NCI-H2196 (cell line): ENCODE measurements around the gene MYO18B.

Source experiments
- DNase-seq: peaks from one replicate; lab custom pipeline; 2025; ENCODE audit not compliant: unreplicated experiment; lab: John Stamatoyannopoulos, UW

The MYO18B gene

GRCh38 chr22:25748704-25749103, 6.7 kb downstream of the MYO18B start:
- DNase-seq: no peak

GRCh38 chr22:25749420-25750169, 7.6 kb downstream of the MYO18B start:
- no peak for DNase-seq

- DNase-seq: no peak
Observed at GRCh38 chr22:25750569-25751173, 8.7 kb downstream of the MYO18B start.

- no peak for DNase-seq
Observed at GRCh38 chr22:25751174-25751581, 9.2 kb downstream of the MYO18B start.

GRCh38 chr22:25752615-25753214, 10.7 kb downstream of the MYO18B start:
- DNase-seq: no peak

GRCh38 chr22:25753252-25753651, 11.3 kb downstream of the MYO18B start:
- no peak for DNase-seq

GRCh38 chr22:25754527-25755202, 12.7 kb downstream of the MYO18B start:
- DNase-seq: no peak

GRCh38 chr22:25757686-25758085, 15.7 kb downstream of the MYO18B start:
- DNase-seq: no peak

- no peak for DNase-seq
Observed at GRCh38 chr22:25758316-25758715, 16.3 kb downstream of the MYO18B start.

GRCh38 chr22:25759825-25760231, 17.8 kb downstream of the MYO18B start:
- DNase-seq: no peak

GRCh38 chr22:25760294-25760693, 18.3 kb downstream of the MYO18B start:
- DNase-seq: no peak

GRCh38 chr22:25760848-25761595, 19.0 kb downstream of the MYO18B start:
- no peak for DNase-seq

- DNase-seq: no peak
Observed at GRCh38 chr22:25762147-25762546, 20.2 kb downstream of the MYO18B start.

- DNase-seq: no peak
Observed at GRCh38 chr22:25763239-25763777, 21.3 kb downstream of the MYO18B start.

GRCh38 chr22:25764270-25765015, 22.5 kb downstream of the MYO18B start:
- DNase-seq: no peak

- no peak for DNase-seq
Observed at GRCh38 chr22:25765016-25765367, 23.0 kb downstream of the MYO18B start.

GRCh38 chr22:25765801-25766200, 23.8 kb downstream of the MYO18B start:
- DNase-seq: no peak

- no peak for DNase-seq
Observed at GRCh38 chr22:25766418-25766817, 24.4 kb downstream of the MYO18B start.

GRCh38 chr22:25770333-25770732, 28.3 kb downstream of the MYO18B start:
- no peak for DNase-seq

- no peak for DNase-seq
Observed at GRCh38 chr22:25772288-25772687, 30.3 kb downstream of the MYO18B start.
